Stimulated activated CD4-positive, alpha-beta T cell treated with anti-CD3 and anti-CD28 coated beads, Interleukin-4, amount 100 ng/mL, for 48 hours (primary cell): ENCODE measurements around the gene SLC46A2.

Source experiments
- DNase-seq, 2 donors: peaks; one replicate each; pipeline ENCODE4 v3.0.0-alpha.2; 2020; ENCODE audit warnings: low read depth in 2 of 2

SLC46A2 gene

GRCh38 chr9:112858625-112859147, 32.0 kb downstream of the SLC46A2 start:
- DNase-seq: no peak

- DNase-seq: no peak
Measured at GRCh38 chr9:112858005-112858404, 32.7 kb downstream of the SLC46A2 start.

GRCh38 chr9:112856843-112857242, 33.8 kb downstream of the SLC46A2 start:
- DNase-seq: no peak

- no peak for DNase-seq
Measured at GRCh38 chr9:112856200-112856599, 34.5 kb downstream of the SLC46A2 start.

- DNase-seq: no peak
Measured at GRCh38 chr9:112854657-112855056, 36.0 kb downstream of the SLC46A2 start.

- DNase-seq: no peak
Measured at GRCh38 chr9:112853882-112854585, 36.6 kb downstream of the SLC46A2 start.

- DNase-seq: no peak
Measured at GRCh38 chr9:112852741-112853504, 37.8 kb downstream of the SLC46A2 start.

- DNase-seq: no peak
Measured at GRCh38 chr9:112850840-112851239, 39.8 kb downstream of the SLC46A2 start.

GRCh38 chr9:112849363-112849922, 41.2 kb downstream of the SLC46A2 start:
- DNase-seq: no peak

- DNase-seq: no peak
Measured at GRCh38 chr9:112848316-112849151, 42.1 kb downstream of the SLC46A2 start.

- DNase-seq: no peak
Measured at GRCh38 chr9:112846528-112847488, 43.9 kb downstream of the SLC46A2 start.

- DNase-seq: peak; percentile 71 to 78
Measured at GRCh38 chr9:112844771-112845542, 45.7 kb downstream of the SLC46A2 start.

GRCh38 chr9:112842555-112842954, 48.1 kb downstream of the SLC46A2 start:
- no peak for DNase-seq

GRCh38 chr9:112841261-112841660, 49.4 kb downstream of the SLC46A2 start:
- no peak for DNase-seq

- DNase-seq: no peak
Measured at GRCh38 chr9:112839331-112839730, 51.3 kb downstream of the SLC46A2 start.

GRCh38 chr9:112838342-112838741, 52.3 kb downstream of the SLC46A2 start:
- no peak for DNase-seq

GRCh38 chr9:112836394-112836793, 54.3 kb downstream of the SLC46A2 start:
- DNase-seq: no peak

- no peak for DNase-seq
Measured at GRCh38 chr9:112833081-112833480, 57.6 kb downstream of the SLC46A2 start.

GRCh38 chr9:112831969-112832368, 58.7 kb downstream of the SLC46A2 start:
- no peak for DNase-seq
